ENCODE results near the gene NLK. TPM values are rescaled to one million over a fixed set of nuclear protein-coding genes. Genes with fewer than 3 reads are reported as not detected.

Gene NLK
- total RNA-seq, 1 donor from 2014 or later = 23.8 TPM

- intact Hi-C loops (cut with DNase I) = no loop called here
- no peak overlapping the region for H3K27ac ChIP-seq
- DNase-seq (no peak), ATAC-seq (no peak)
- peaks cover 22% of the 10 kb centered on the region for H3K4me1 ChIP-seq
- no peaks in the 10 kb centered on the region for H3K9me3 ChIP-seq
- no peak for TF ChIP-seq CTCF (IDR thresholded peaks at IDR 0.05)
- no peaks in the 10 kb centered on the region for H3K27me3 ChIP-seq (ENCODE audit: low read depth)
- no peaks in the 10 kb centered on the region for H3K36me3 ChIP-seq
- H3K4me3 ChIP-seq = no peak overlapping the region
Measured at GRCh38 chr17:28078341-28079229, 36.1 kb downstream of the NLK start.

DNA sequence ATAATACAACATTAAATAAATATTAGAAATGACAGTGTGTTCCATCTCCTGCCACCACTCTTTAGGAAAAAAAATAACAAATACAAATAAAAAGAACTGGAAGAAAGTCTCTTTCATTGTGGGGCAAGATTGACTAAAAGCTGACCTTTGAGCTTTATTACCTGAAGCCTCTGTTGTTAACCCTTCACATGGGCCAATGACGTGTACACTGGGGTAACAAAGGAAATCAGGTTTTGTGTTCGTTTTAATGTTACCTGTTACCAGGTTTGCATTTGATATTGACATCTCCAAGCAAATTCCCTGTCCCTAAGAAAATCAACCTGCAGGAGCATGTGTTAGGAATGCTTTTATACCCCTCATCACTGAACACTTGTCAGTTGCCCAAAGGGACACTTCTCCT, 39.0 kb downstream of the NLK start:
- Histone ChIP-seq H3K27me3 (ENCODE audit: low read depth) (no peaks in the 10 kb centered on the region), H3K4me1 (peaks cover 17% of the 10 kb centered on the region), H3K27ac (no peak overlapping the region), H3K9me3 (no peaks in the 10 kb centered on the region), H3K36me3 (no peaks in the 10 kb centered on the region), H3K4me3 (no peak overlapping the region)
- ATAC-seq = no peak
- DNase-seq = no peak
- TF ChIP-seq CTCF (IDR thresholded peaks at IDR 0.05) = no peak
- intact Hi-C loops (cut with DNase I) = no loop called here

DNA sequence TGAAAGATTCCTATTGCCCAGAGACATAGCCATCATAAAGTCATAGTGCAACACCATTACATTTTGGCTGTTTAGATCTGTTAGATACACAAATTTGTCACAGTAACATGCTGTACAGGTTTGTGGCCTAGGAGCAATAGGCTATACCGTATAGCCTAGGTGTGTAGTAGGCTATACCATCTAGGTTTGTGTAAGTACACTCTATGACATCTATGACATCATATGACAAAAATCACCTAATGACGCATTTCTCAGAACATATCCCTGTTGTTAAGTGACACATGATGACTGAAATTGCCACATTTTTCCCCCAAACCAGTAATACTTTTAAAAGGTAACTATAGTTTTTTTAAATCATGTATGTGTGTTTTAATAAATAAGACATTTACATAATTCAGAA, 43.3 kb downstream of the NLK start:
- no peak overlapping the region for H3K4me3 ChIP-seq
- H3K4me1 ChIP-seq = peaks cover 5% of the 10 kb centered on the region
- no peaks in the 10 kb centered on the region for H3K9me3 ChIP-seq
- no peak for ATAC-seq
- no peaks in the 10 kb centered on the region for H3K36me3 ChIP-seq
- no peak for DNase-seq
- intact Hi-C loops (cut with DNase I) = no loop called here
- H3K27me3 ChIP-seq (ENCODE audit: low read depth) = no peaks in the 10 kb centered on the region
- H3K27ac ChIP-seq = no peak overlapping the region
- TF ChIP-seq CTCF (IDR thresholded peaks at IDR 0.05) = no peak

DNA sequence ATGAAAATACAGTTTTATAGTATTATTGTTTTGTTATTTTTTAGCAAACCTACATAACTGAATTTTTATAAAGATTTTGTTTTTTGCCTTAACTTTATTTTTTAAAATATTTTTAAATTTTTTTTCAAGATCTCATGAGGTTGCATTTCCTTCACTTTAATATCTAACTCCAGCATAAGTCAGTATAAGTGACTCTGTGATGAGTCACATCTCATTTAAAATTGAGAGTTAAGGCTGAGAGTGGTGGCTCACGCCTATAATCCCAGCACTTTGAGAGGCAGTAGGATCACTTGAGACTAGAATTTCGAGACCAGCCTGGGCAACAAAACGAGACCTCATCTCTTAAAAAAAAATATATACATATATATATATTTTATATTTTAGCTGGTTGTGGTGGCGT, 44.0 kb downstream of the NLK start:
- no peaks in the 10 kb centered on the region for H3K36me3 ChIP-seq
- TF ChIP-seq CTCF (IDR thresholded peaks at IDR 0.05) = no peak
- H3K27me3 ChIP-seq (ENCODE audit: low read depth) = no peaks in the 10 kb centered on the region
- no peak for DNase-seq
- intact Hi-C loops (cut with DNase I) = no loop called here
- H3K9me3 ChIP-seq = no peaks in the 10 kb centered on the region
- no peak overlapping the region for H3K27ac ChIP-seq
- no peak overlapping the region for H3K4me3 ChIP-seq
- no peak for ATAC-seq
- H3K4me1 ChIP-seq = peaks cover 5% of the 10 kb centered on the region

DNA sequence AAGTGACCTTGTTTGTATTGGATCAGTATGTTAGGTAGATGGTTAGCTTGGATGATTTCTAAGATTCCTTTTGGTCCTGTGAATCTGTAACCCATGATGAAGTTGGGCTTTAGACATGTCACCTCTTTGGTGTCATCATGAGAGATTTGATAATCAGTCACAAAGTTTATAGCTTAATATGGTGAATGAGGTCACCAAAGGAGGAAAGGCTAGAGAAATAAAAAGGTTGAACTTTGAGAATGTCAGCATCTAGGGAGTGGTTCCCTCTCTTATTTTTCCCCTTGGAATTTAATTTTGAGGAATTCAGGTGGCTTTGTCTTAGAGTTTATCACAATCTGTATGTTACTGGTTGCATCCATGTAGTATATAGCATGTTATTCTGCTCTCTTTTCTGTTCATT, 45.3 kb downstream of the NLK start:
- Histone ChIP-seq H3K9me3 (no peaks in the 10 kb centered on the region), H3K27me3 (ENCODE audit: low read depth) (no peaks in the 10 kb centered on the region), H3K4me1 (no peaks in the 10 kb centered on the region), H3K4me3 (no peak overlapping the region), H3K27ac (no peak overlapping the region), H3K36me3 (no peaks in the 10 kb centered on the region)
- TF ChIP-seq CTCF (IDR thresholded peaks at IDR 0.05) = no peak
- DNase-seq (no peak), ATAC-seq (no peak)
- intact Hi-C loops (cut with DNase I) = no loop called here

Data from lower lobe of right lung (tissue), 2 donors.